ENCODE results near the gene CDH13.
A peak's percentile ranks its signal among the peaks of the same experiment; 100 is the strongest.

CDH13 gene

GRCh38 chr16:83318390-83318789 is 691.6 kb downstream of the CDH13 start:
- no peak for DNase-seq

GRCh38 chr16:83328936-83329335 is 702.2 kb downstream of the CDH13 start:
- no peak for DNase-seq

GRCh38 chr16:83329441-83329840 is 702.7 kb downstream of the CDH13 start:
- no peak for DNase-seq

GRCh38 chr16:83330251-83330650 is 703.5 kb downstream of the CDH13 start:
- no peak for DNase-seq

- no peak for DNase-seq
These were observed 708.3 kb downstream of the CDH13 start for GRCh38 chr16:83335076-83335475.

- no peak for DNase-seq
These were observed 709.8 kb downstream of the CDH13 start for GRCh38 chr16:83336603-83337002.

- no peak for DNase-seq
These were observed 711.4 kb downstream of the CDH13 start for GRCh38 chr16:83338138-83338537.

- DNase-seq, result peak; percentile 97
These were observed 712.2 kb downstream of the CDH13 start for GRCh38 chr16:83338941-83339340.

- no peak for DNase-seq
These were observed 717.2 kb downstream of the CDH13 start for GRCh38 chr16:83343935-83344366.

GRCh38 chr16:83345846-83346640 is 719.3 kb downstream of the CDH13 start:
- DNase-seq, result no peak

GRCh38 chr16:83348991-83349390 is 722.2 kb downstream of the CDH13 start:
- DNase-seq, result no peak

- no peak for DNase-seq
These were observed 723.7 kb downstream of the CDH13 start for GRCh38 chr16:83350481-83350880.

GRCh38 chr16:83351846-83352245 is 725.1 kb downstream of the CDH13 start:
- no peak for DNase-seq

GRCh38 chr16:83353241-83353640 is 726.5 kb downstream of the CDH13 start:
- DNase-seq, result no peak

- DNase-seq, result no peak
These were observed 727.2 kb downstream of the CDH13 start for GRCh38 chr16:83354015-83354414.

- no peak for DNase-seq
These were observed 728.9 kb downstream of the CDH13 start for GRCh38 chr16:83355570-83356218.

GRCh38 chr16:83356266-83356665 is 729.5 kb downstream of the CDH13 start:
- DNase-seq, result peak; percentile 19

- no peak for DNase-seq
These were observed 730.2 kb downstream of the CDH13 start for GRCh38 chr16:83356986-83357385.

GRCh38 chr16:83363521-83363920 is 736.8 kb downstream of the CDH13 start:
- DNase-seq, result no peak

- no peak for DNase-seq
These were observed 738.4 kb downstream of the CDH13 start for GRCh38 chr16:83365166-83365565.

- DNase-seq, result no peak
These were observed 739.5 kb downstream of the CDH13 start for GRCh38 chr16:83366228-83366627.

- no peak for DNase-seq
These were observed 748.2 kb downstream of the CDH13 start for GRCh38 chr16:83374979-83375378.

- no peak for DNase-seq
These were observed 763.0 kb downstream of the CDH13 start for GRCh38 chr16:83389751-83390150.

- no peak for DNase-seq
These were observed 764.0 kb downstream of the CDH13 start for GRCh38 chr16:83390759-83391158.

GRCh38 chr16:83392743-83393142 is 766.0 kb downstream of the CDH13 start:
- no peak for DNase-seq

Data from MV-4-11 (cell line).